Posterior vena cava (tissue), 2 donors: ENCODE measurements around the gene VANGL1. TPM values are rescaled to one million over a fixed set of nuclear protein-coding genes. Genes with fewer than 3 reads are reported as not detected.

Source experiments
- DNase-seq: peaks from one replicate; pipeline ENCODE4 v3.0.0-alpha.2; 2020; ENCODE audit warnings: low spot score
- intact Hi-C, 2 donors: fragments of 100-400 bp; cut with DNase I; formaldehyde crosslinking; loops; one replicate each; pipeline versions ENCODE4 v1.14.1 to v1.14.2; 2022 to 2023
- total RNA-seq, 2 donors: library from RNA; stranded (reverse); fragmentation: NEBNext Ultra II Directional; extraction: Animal tissue kit (Norgen Biotek cat#: 25700); gene quantifications; one replicate each; pipeline ENCODE4 v1.2.1, GENCODE V29; 2021
- donor health status: DM: yes; HTN: yes; CAD: no.
- donor health status: DM: yes; HTN: yes; CAD: no.

VANGL1 gene
- total RNA-seq, 2 donors from 2014 or later = 13.5 to 16.3 TPM

- intact Hi-C loops = loop anchor here in 1 of 2 donors (10.0 kb wide), 1 partner anchor 492 kb away; no protein-coding TSS in a partner anchor
- no peak for DNase-seq
These were observed 650 bp downstream of the VANGL1 start for GRCh38 chr1:115642168-115643072.

GRCh38 chr1:115643225-115643624 is 1.5 kb downstream of the VANGL1 start:
- DNase-seq = no peak
- intact Hi-C loops = loop anchor here in 1 of 2 donors (10.0 kb wide), 1 partner anchor 492 kb away; no protein-coding TSS in a partner anchor

GRCh38 chr1:115643666-115644065 is 1.9 kb downstream of the VANGL1 start:
- intact Hi-C loops = loop anchor here in 1 of 2 donors (10.0 kb wide), 1 partner anchor 491 kb away; no protein-coding TSS in a partner anchor
- no peak for DNase-seq

- intact Hi-C loops = loop anchor here in 1 of 2 donors (10.0 kb wide), 1 partner anchor 491 kb away; no protein-coding TSS in a partner anchor
- DNase-seq = no peak
These were observed 2.3 kb downstream of the VANGL1 start for GRCh38 chr1:115644109-115644508.

- intact Hi-C loops = loop anchor here in 1 of 2 donors (10.0 kb wide), 1 partner anchor 488 kb away; no protein-coding TSS in a partner anchor
- DNase-seq = no peak
These were observed 5.3 kb downstream of the VANGL1 start for GRCh38 chr1:115647047-115647446.

- intact Hi-C loops = loop anchor here in 1 of 2 donors (10.0 kb wide), 1 partner anchor 487 kb away; no protein-coding TSS in a partner anchor
- no peak for DNase-seq
These were observed 5.7 kb downstream of the VANGL1 start for GRCh38 chr1:115647507-115647906.

GRCh38 chr1:115647919-115648650 is 6.3 kb downstream of the VANGL1 start:
- intact Hi-C loops = loop anchor here in 1 of 2 donors (10.0 kb wide), 1 partner anchor 487 kb away; no protein-coding TSS in a partner anchor
- no peak for DNase-seq

- no peak for DNase-seq
- intact Hi-C loops = loop anchor here in 1 of 2 donors (10.0 kb wide), 1 partner anchor 486 kb away; no protein-coding TSS in a partner anchor
These were observed 7.2 kb downstream of the VANGL1 start for GRCh38 chr1:115648717-115649691.

- DNase-seq = no peak
- intact Hi-C loops = loop anchor here in 1 of 2 donors (10.0 kb wide), 1 partner anchor 485 kb away; no protein-coding TSS in a partner anchor
These were observed 8.2 kb downstream of the VANGL1 start for GRCh38 chr1:115649964-115650363.

GRCh38 chr1:115650961-115651360 is 9.2 kb downstream of the VANGL1 start:
- intact Hi-C loops = no loop called here
- no peak for DNase-seq

- intact Hi-C loops = no loop called here
- no peak for DNase-seq
These were observed 9.6 kb downstream of the VANGL1 start for GRCh38 chr1:115651391-115651790.

- DNase-seq = no peak
- intact Hi-C loops = no loop called here
These were observed 10.5 kb downstream of the VANGL1 start for GRCh38 chr1:115652236-115652788.

- DNase-seq = no peak
- intact Hi-C loops = no loop called here
These were observed 12.4 kb downstream of the VANGL1 start for GRCh38 chr1:115654125-115654524.

- no peak for DNase-seq
- intact Hi-C loops = no loop called here
These were observed 13.0 kb downstream of the VANGL1 start for GRCh38 chr1:115654663-115655305.

- intact Hi-C loops = no loop called here
These were observed 13.5 kb downstream of the VANGL1 start for GRCh38 chr1:115655306-115655663.

GRCh38 chr1:115655916-115656315 is 14.1 kb downstream of the VANGL1 start:
- no peak for DNase-seq
- intact Hi-C loops = no loop called here

More at GRCh38 chr1:115655306-115655663, 13.5 kb downstream of the VANGL1 start:
- DNase-seq = no peak

GRCh38 chr1:115656461-115657077 is 14.8 kb downstream of the VANGL1 start:
- DNase-seq = no peak
- intact Hi-C loops = no loop called here
